Stomach (tissue), 4 donors: Measurements from ENCODE around the gene OBSCN.

Experiments
- EP300 ChIP-seq: sonication (generic); formaldehyde crosslinking; IDR thresholded peaks from one replicate; pipeline ENCODE4 v1.6.1; 2017; ENCODE audit warnings: antibody characterized with exemption
- POLR2A ChIP-seq, 4 donors: fragments of 450-650 bp; IDR thresholded peaks; one replicate each; pipeline ENCODE4 v1.6.1; 2016; ENCODE audit warnings: antibody characterized with exemption in 4 of 4, control low read depth in 2 of 4, mild to moderate bottlenecking in 1 of 4, moderate library complexity in 1 of 4
- TF ChIP-seq, protein P1 (sequence below), 7 experiments: fragments of 450-650 bp in 4 of 7; fragments of 200-600 bp in 3 of 7; sonication (generic) in 3 of 7; IDR thresholded peaks; one replicate each; pipeline ENCODE4 v1.5.1; 2016 to 2019; ENCODE audit warnings: antibody characterized with exemption in 7 of 7, control low read depth in 2 of 7, mild to moderate bottlenecking in 1 of 7

DNA sequence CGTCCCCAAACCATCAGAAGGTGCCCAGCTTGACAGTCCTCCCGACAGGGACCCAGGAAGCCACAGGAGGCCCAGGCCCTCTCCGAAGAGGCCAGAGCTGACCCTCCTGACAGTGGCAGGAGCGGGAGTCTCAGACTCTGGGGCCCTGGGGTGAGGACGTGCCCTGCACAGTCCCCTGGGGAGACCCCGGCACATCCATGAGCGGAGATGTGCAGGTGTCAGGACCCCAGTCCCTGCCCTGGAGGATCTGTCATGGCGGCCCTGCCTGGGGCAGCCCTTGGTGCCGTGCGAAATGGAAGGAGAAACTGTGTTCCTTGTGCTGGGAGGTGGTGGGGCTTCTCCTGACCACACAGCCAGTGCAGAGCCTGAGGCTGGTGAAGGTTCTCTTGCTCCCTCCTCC is 55.8 kb downstream of the OBSCN start:
- TF ChIP-seq, protein P1, sequence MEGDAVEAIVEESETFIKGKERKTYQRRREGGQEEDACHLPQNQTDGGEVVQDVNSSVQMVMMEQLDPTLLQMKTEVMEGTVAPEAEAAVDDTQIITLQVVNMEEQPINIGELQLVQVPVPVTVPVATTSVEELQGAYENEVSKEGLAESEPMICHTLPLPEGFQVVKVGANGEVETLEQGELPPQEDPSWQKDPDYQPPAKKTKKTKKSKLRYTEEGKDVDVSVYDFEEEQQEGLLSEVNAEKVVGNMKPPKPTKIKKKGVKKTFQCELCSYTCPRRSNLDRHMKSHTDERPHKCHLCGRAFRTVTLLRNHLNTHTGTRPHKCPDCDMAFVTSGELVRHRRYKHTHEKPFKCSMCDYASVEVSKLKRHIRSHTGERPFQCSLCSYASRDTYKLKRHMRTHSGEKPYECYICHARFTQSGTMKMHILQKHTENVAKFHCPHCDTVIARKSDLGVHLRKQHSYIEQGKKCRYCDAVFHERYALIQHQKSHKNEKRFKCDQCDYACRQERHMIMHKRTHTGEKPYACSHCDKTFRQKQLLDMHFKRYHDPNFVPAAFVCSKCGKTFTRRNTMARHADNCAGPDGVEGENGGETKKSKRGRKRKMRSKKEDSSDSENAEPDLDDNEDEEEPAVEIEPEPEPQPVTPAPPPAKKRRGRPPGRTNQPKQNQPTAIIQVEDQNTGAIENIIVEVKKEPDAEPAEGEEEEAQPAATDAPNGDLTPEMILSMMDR (IDR thresholded peaks at IDR 0.05) = no peak
- no peak for TF ChIP-seq POLR2A (IDR thresholded peaks at IDR 0.05)
- no peak for TF ChIP-seq EP300
